OCI-LY7 (cell line): ENCODE results near the gene TCEAL7. TPM values are rescaled to one million over a fixed set of nuclear protein-coding genes. Genes with fewer than 3 reads are reported as not detected.

Source experiments
- BruUV-seq: library from RNA; stranded (reverse); fragments of 400-500 nt; replicated peaks from 2 replicates; lab custom pipeline; 2021; lab: Mats Ljungman, UMichigan
- CTCF ChIA-PET: fragments of 300-600 bp; sonication (Branson Sonifier 250); formaldehyde crosslinking; loops from one replicate; lab custom pipeline; 2022; ENCODE audit warnings: antibody characterized with exemption; ENCODE audit not compliant: unreplicated experiment; lab: Charles Lee
- POLR2A ChIA-PET: fragments of 300-600 bp; sonication (Branson Sonifier 250); formaldehyde crosslinking; loops from one replicate; lab custom pipeline; 2022; ENCODE audit warnings: antibody characterized with exemption; lab: Charles Lee
- DNase-seq: peaks from one replicate; pipeline ENCODE4 v3.0.0-alpha.2; 2015; ENCODE audit warnings: low spot score
- H2AFZ ChIP-seq: fragments of 200-600 bp; sonication (generic), shearing (Covaris generic); 2 replicates; pipeline ENCODE4 v1.6.1; 2014; ENCODE audit warnings: mild to moderate bottlenecking, antibody characterized with exemption, low read length, moderate library complexity
- H3K27ac ChIP-seq: fragments of 200-600 bp; sonication (generic); 2 replicates; pipeline ENCODE4 v1.5.1; 2014; ENCODE audit warnings: mixed run types, low read depth, mild to moderate bottlenecking, moderate library complexity, low read length, inconsistent platforms; ENCODE audit not compliant: poor library complexity, severe bottlenecking
- H3K36me3 ChIP-seq: fragments of 200-600 bp; sonication (generic); 2 replicates; pipeline ENCODE4 v1.6.1; 2014; ENCODE audit warnings: mild to moderate bottlenecking, antibody characterized with exemption, low read length, moderate library complexity, mixed read lengths; ENCODE audit not compliant: insufficient read depth
- H3K4me1 ChIP-seq: fragments of 200-600 bp; sonication (generic); 2 replicates; pipeline ENCODE4 v1.5.1; 2014; ENCODE audit warnings: mild to moderate bottlenecking, low read length; ENCODE audit not compliant: insufficient read depth, poor library complexity, severe bottlenecking
- H3K4me2 ChIP-seq: fragments of 200-600 bp; sonication (generic); 2 replicates; pipeline ENCODE4 v1.6.1; 2014; ENCODE audit warnings: mild to moderate bottlenecking, low read length
- H3K4me3 ChIP-seq: fragments of 200-600 bp; sonication (generic); 2 replicates; pipeline ENCODE4 v1.5.1; 2014; ENCODE audit warnings: mild to moderate bottlenecking, low read depth, low read length; ENCODE audit not compliant: poor library complexity, severe bottlenecking
- H3K79me2 ChIP-seq: fragments of 200-600 bp; sonication (generic); 2 replicates; pipeline ENCODE4 v1.6.1; 2016; ENCODE audit warnings: low read depth, mild to moderate bottlenecking, low read length, moderate library complexity, mixed read lengths; ENCODE audit not compliant: insufficient read depth
- H3K9me2 ChIP-seq: fragments of 200-600 bp; sonication (generic); 2 replicates; pipeline ENCODE4 v1.6.1; 2016; ENCODE audit warnings: mild to moderate bottlenecking, low read length, mixed read lengths; ENCODE audit not compliant: insufficient read depth
- H3K9me3 ChIP-seq: fragments of 200-600 bp; sonication (generic); 2 replicates; pipeline ENCODE4 v1.6.1; 2014; ENCODE audit warnings: mild to moderate bottlenecking, mixed run types, low read length, mixed read lengths
- H4K20me1 ChIP-seq: fragments of 200-600 bp; sonication (generic); 2 replicates; pipeline ENCODE4 v1.6.1; 2014; ENCODE audit warnings: mild to moderate bottlenecking, antibody characterized with exemption, low read length, moderate library complexity, mixed read lengths; ENCODE audit not compliant: insufficient read depth
- CTCF ChIP-seq: fragments of 200-600 bp; sonication (generic); conservative IDR thresholded peaks from 2 replicates; pipeline ENCODE4 v1.5.1; 2014; ENCODE audit warnings: mild to moderate bottlenecking, antibody characterized with exemption, low read length, moderate library complexity, mixed read lengths
- EZH2phosphoT487 ChIP-seq: fragments of 200-600 bp; sonication (generic); IDR thresholded peaks from 2 replicates; pipeline ENCODE4 v1.6.1; 2018; ENCODE audit warnings: low read depth, borderline replicate concordance, mild to moderate bottlenecking, mixed run types, antibody characterized with exemption, low read length, moderate library complexity, mixed read lengths
- intact Hi-C: fragments of 100-400 bp; cut with micrococcal nuclease; formaldehyde crosslinking; loops from one replicate; pipeline ENCODE4 v1.10.0; 2022; ENCODE audit not compliant: unreplicated experiment
- total RNA-seq, 2 experiments: library from RNA; depleted of rRNA in 1 of 2; stranded (reverse); fragments of >200 nt in 1 of 2; shearing (Covaris generic) in 1 of 2; gene quantifications; 2 replicates each; pipeline ENCODE4 v1.2.3, GENCODE V29; 2014 to 2022

The TCEAL7 gene
- total RNA-seq, 2 experiments from 2014 or later: not detected

GRCh38 chrX:103343105-103343504 lies 13.1 kb downstream of the TCEAL7 start:
- Histone ChIP-seq H3K36me3 (no peaks in the 10 kb centered on the region), H3K27ac (no peak overlapping the region), H4K20me1 (no peaks in the 10 kb centered on the region), H3K9me3 (no peaks in the 10 kb centered on the region), H3K79me2 (no peaks in the 10 kb centered on the region), H2AFZ (no peak overlapping the region; the same call in 1 of the 2 replicates), H3K4me3 (no peak overlapping the region), H3K9me2 (no peaks in the 10 kb centered on the region), H3K4me2 (no peak overlapping the region), H3K4me1 (no peaks in the 10 kb centered on the region)
- intact Hi-C loops: loop anchor here (1.0 kb wide), 1 partner anchor 121 kb away; no protein-coding TSS in a partner anchor
- ChIA-PET CTCF (no interaction called here), POLR2A (no interaction called here)
- peak; percentile 33 for DNase-seq
- BruUV-seq: no TSS peak
- no peak for TF ChIP-seq EZH2phosphoT487
- peak; percentile 74 for TF ChIP-seq CTCF

GRCh38 chrX:103344606-103345005 lies 14.6 kb downstream of the TCEAL7 start:
- Histone ChIP-seq H4K20me1 (no peaks in the 10 kb centered on the region), H3K79me2 (no peaks in the 10 kb centered on the region), H3K9me3 (no peaks in the 10 kb centered on the region), H3K9me2 (no peaks in the 10 kb centered on the region), H3K4me3 (no peak overlapping the region), H3K27ac (no peak overlapping the region), H2AFZ (no peak overlapping the region), H3K4me1 (no peaks in the 10 kb centered on the region), H3K36me3 (no peaks in the 10 kb centered on the region), H3K4me2 (no peak overlapping the region)
- ChIA-PET CTCF (no interaction called here), POLR2A (no interaction called here)
- TF ChIP-seq EZH2phosphoT487: no peak
- TF ChIP-seq CTCF: no peak
- intact Hi-C loops: no loop called here
- BruUV-seq: no TSS peak
- no peak for DNase-seq

GRCh38 chrX:103347682-103348397 lies 17.8 kb downstream of the TCEAL7 start:
- no peak overlapping the region for H3K4me2 ChIP-seq
- no TSS peak for BruUV-seq
- no peaks in the 10 kb centered on the region for H3K9me2 ChIP-seq
- H2AFZ ChIP-seq: no peak overlapping the region
- intact Hi-C loops: no loop called here
- POLR2A ChIA-PET: interaction anchor here (0.6 kb wide), 1 partner anchor 12 kb away, joined by 3 read pairs; no protein-coding TSS in a partner anchor
- no peak overlapping the region for H3K4me3 ChIP-seq
- no peaks in the 10 kb centered on the region for H3K36me3 ChIP-seq
- no peaks in the 10 kb centered on the region for H3K4me1 ChIP-seq
- H3K79me2 ChIP-seq: no peaks in the 10 kb centered on the region
- CTCF ChIA-PET: no interaction called here
- TF ChIP-seq EZH2phosphoT487 (no peak), CTCF (no peak)
- no peaks in the 10 kb centered on the region for H3K9me3 ChIP-seq
- DNase-seq: no peak
- H4K20me1 ChIP-seq: no peaks in the 10 kb centered on the region
- H3K27ac ChIP-seq: no peak overlapping the region
